PC-3 (cell line): Measurements from ENCODE around the gene WDR7. TPM values are rescaled to one million over a fixed set of nuclear protein-coding genes. Genes with fewer than 3 reads are reported as not detected.

Source experiments
- ATAC-seq: fragments of 200-7000 bp; cut with Tn5 transposase; 2 replicates; pipeline ENCODE4 v1.9.1; 2020; ENCODE audit warnings: mild to moderate bottlenecking, moderate library complexity
- BruUV-seq: library from RNA; stranded (reverse); fragments of 400-500 nt; replicated peaks from 2 replicates; lab custom pipeline; 2021; lab: Mats Ljungman, UMichigan
- CTCF ChIA-PET: fragments of 300-600 bp; sonication (Branson Sonifier 250); formaldehyde crosslinking; loops from one replicate; lab custom pipeline; 2022; ENCODE audit warnings: antibody characterized with exemption; lab: Charles Lee
- POLR2A ChIA-PET: fragments of 300-600 bp; sonication (Branson Sonifier 250); formaldehyde crosslinking; loops from one replicate; lab custom pipeline; 2022; ENCODE audit warnings: antibody characterized with exemption; ENCODE audit not compliant: unreplicated experiment; lab: Charles Lee
- DNase-seq: peaks from one replicate; pipeline ENCODE4 v3.0.0-alpha.2; 2015
- H2AFZ ChIP-seq: fragments of 300-600 bp; sonication (generic); 2 replicates; pipeline ENCODE4 v1.6.0; 2016; ENCODE audit warnings: antibody characterized with exemption, low read length
- H3F3A ChIP-seq: fragments of 300-600 bp; sonication (generic); one replicate; pipeline ENCODE4 v1.6.0; 2017; ENCODE audit warnings: antibody characterized with exemption, low read length, control low read depth, mild to moderate bottlenecking; ENCODE audit not compliant: unreplicated experiment
- H3K27ac ChIP-seq: fragments of 300-600 bp; sonication (generic); 2 replicates; pipeline ENCODE4 v1.5.1; 2016; ENCODE audit warnings: mild to moderate bottlenecking, low read length
- H3K27me3 ChIP-seq: fragments of 300-600 bp; sonication (generic); 2 replicates; pipeline ENCODE4 v1.6.1; 2016; ENCODE audit warnings: low read length, mixed read lengths
- H3K36me3 ChIP-seq: fragments of 300-600 bp; sonication (generic); 2 replicates; pipeline ENCODE4 v1.6.1; 2016; ENCODE audit warnings: low read depth, mixed run types, low read length, mixed read lengths
- H3K4me1 ChIP-seq: fragments of 300-600 bp; sonication (generic); 2 replicates; pipeline ENCODE4 v1.5.1; 2016; ENCODE audit warnings: low read length; ENCODE audit not compliant: insufficient read depth
- H3K4me2 ChIP-seq: fragments of 300-600 bp; sonication (generic); 2 replicates; pipeline ENCODE4 v1.6.0; 2016; ENCODE audit warnings: low read length
- H3K4me3 ChIP-seq: fragments of 300-600 bp; sonication (generic); 2 replicates; pipeline ENCODE4 v1.5.1; 2016; ENCODE audit warnings: mild to moderate bottlenecking, low read length, mixed read lengths
- H3K79me2 ChIP-seq: fragments of 300-600 bp; sonication (generic); 2 replicates; pipeline ENCODE4 v1.6.1; 2017; ENCODE audit warnings: low read length, mixed read lengths
- H3K9ac ChIP-seq: fragments of 300-600 bp; sonication (generic); 2 replicates; pipeline ENCODE4 v1.6.0; 2016; ENCODE audit warnings: mild to moderate bottlenecking, low read length
- H3K9me2 ChIP-seq: fragments of 300-600 bp; sonication (generic); replicated peaks from 2 replicates; pipeline ENCODE4 v1.6.1; 2016; ENCODE audit warnings: mixed run types, low read length, mixed read lengths
- H3K9me3 ChIP-seq: fragments of 300-600 bp; sonication (generic); 2 replicates; pipeline ENCODE4 v1.6.1; 2016; ENCODE audit warnings: low read length, mixed read lengths
- H4K20me1 ChIP-seq: fragments of 300-600 bp; sonication (generic); 2 replicates; pipeline ENCODE4 v1.6.1; 2016; ENCODE audit warnings: low read length, mixed read lengths
- CTCF ChIP-seq: fragments of 300-600 bp; sonication (generic); conservative IDR thresholded peaks from 2 replicates; pipeline ENCODE4 v1.5.1; 2017; ENCODE audit warnings: antibody characterized with exemption, low read depth, mild to moderate bottlenecking, low read length
- EZH2 ChIP-seq: fragments of 300-600 bp; sonication (generic); IDR thresholded peaks from one replicate; pipeline ENCODE4 v1.6.1; 2017; ENCODE audit warnings: antibody characterized with exemption, mild to moderate bottlenecking, low read length; ENCODE audit not compliant: unreplicated experiment
- EZH2phosphoT487 ChIP-seq: fragments of 300-600 bp; sonication (generic); IDR thresholded peaks from 2 replicates; pipeline ENCODE4 v1.6.1; 2018; ENCODE audit warnings: mild to moderate bottlenecking, antibody characterized with exemption, low read length, borderline replicate concordance
- intact Hi-C: fragments of 100-400 bp; cut with micrococcal nuclease; formaldehyde crosslinking; loops from 2 replicates; pipeline ENCODE4 v1.9.0; 2023
- total RNA-seq: library from RNA; depleted of rRNA; stranded (reverse); fragments of >200 nt; gene quantifications from 2 replicates; pipeline ENCODE4 v1.2.3, GENCODE V29; 2014

WDR7 gene
- total RNA-seq, 1 experiment from 2014 or later = 16.0 TPM

GRCh38 chr18:56658261-56658660 lies 7.1 kb downstream of the WDR7 start:
- no peak for TF ChIP-seq EZH2
- no peak for TF ChIP-seq EZH2phosphoT487
- no peak for TF ChIP-seq CTCF
- CTCF ChIA-PET = no interaction called here
- intact Hi-C loops = no loop called here

GRCh38 chr18:56659111-56659510 lies 8.0 kb downstream of the WDR7 start:
- H3K9me3 ChIP-seq = no peaks in the 10 kb centered on the region
- H4K20me1 ChIP-seq = no peaks in the 10 kb centered on the region
- H3F3A ChIP-seq = no peaks in the 10 kb centered on the region
- ChIA-PET CTCF (no interaction called here), POLR2A (no interaction called here)
- H3K4me3 ChIP-seq = no peak overlapping the region
- H3K4me2 ChIP-seq = no peak overlapping the region
- no peaks in the 10 kb centered on the region for H3K27me3 ChIP-seq
- H3K79me2 ChIP-seq = peaks cover 48% of the 10 kb centered on the region
- no peak overlapping the region for H2AFZ ChIP-seq
- DNase-seq (no peak), ATAC-seq (no peak)
- no peaks in the 10 kb centered on the region for H3K4me1 ChIP-seq
- intact Hi-C loops = no loop called here
- no peak overlapping the region for H3K9ac ChIP-seq
- H3K36me3 ChIP-seq = no peaks in the 10 kb centered on the region
- BruUV-seq = no TSS peak
- no peaks in the 10 kb centered on the region for H3K9me2 ChIP-seq
- no peak for TF ChIP-seq EZH2phosphoT487
- TF ChIP-seq CTCF = no peak
- TF ChIP-seq EZH2 = no peak
- no peak overlapping the region for H3K27ac ChIP-seq

More at GRCh38 chr18:56658261-56658660, 7.1 kb downstream of the WDR7 start:
- no peak overlapping the region for H3K27ac ChIP-seq
- ATAC-seq (no peak), DNase-seq (no peak)
- H3K36me3 ChIP-seq = no peaks in the 10 kb centered on the region
- BruUV-seq = no TSS peak
- no peak overlapping the region for H3K9ac ChIP-seq
- H3K9me2 ChIP-seq = no peaks in the 10 kb centered on the region
- no peaks in the 10 kb centered on the region for H4K20me1 ChIP-seq
- H2AFZ ChIP-seq = no peak overlapping the region
- no peaks in the 10 kb centered on the region for H3K9me3 ChIP-seq
- H3K4me1 ChIP-seq = no peaks in the 10 kb centered on the region
- no peaks in the 10 kb centered on the region for H3K27me3 ChIP-seq
- H3K4me2 ChIP-seq = no peak overlapping the region
- H3F3A ChIP-seq = no peaks in the 10 kb centered on the region
- POLR2A ChIA-PET = no interaction called here
- H3K79me2 ChIP-seq = peaks cover 55% of the 10 kb centered on the region
- no peak overlapping the region for H3K4me3 ChIP-seq

- Histone ChIP-seq H3K79me2 (peaks cover 35% of the 10 kb centered on the region), H2AFZ (no peak overlapping the region), H3K27ac (no peak overlapping the region), H3K27me3 (no peaks in the 10 kb centered on the region), H3K4me2 (no peak overlapping the region), H3K4me3 (no peak overlapping the region), H4K20me1 (no peaks in the 10 kb centered on the region), H3K9ac (no peak overlapping the region), H3K9me3 (no peaks in the 10 kb centered on the region), H3K36me3 (no peaks in the 10 kb centered on the region), H3K9me2 (no peaks in the 10 kb centered on the region), H3K4me1 (no peaks in the 10 kb centered on the region), H3F3A (no peaks in the 10 kb centered on the region)
- BruUV-seq = no TSS peak
- CTCF ChIA-PET = no interaction called here
- DNase-seq (no peak), ATAC-seq (no peak)
- no peak for TF ChIP-seq EZH2phosphoT487
- TF ChIP-seq EZH2 = no peak
- no peak for TF ChIP-seq CTCF
- POLR2A ChIA-PET = no interaction called here
- intact Hi-C loops = no loop called here
Observed at GRCh38 chr18:56660655-56661054, 9.5 kb downstream of the WDR7 start.
